ENCODE results near the gene SLC4A11. TPM values are rescaled to one million over a fixed set of nuclear protein-coding genes. Genes with fewer than 3 reads are reported as not detected.

The SLC4A11 gene
- total RNA-seq (1 to 10 TPM in 1 of 9 donors, under 1 TPM in 7, not detected in 1; 0.11 to 1.0 (median 0.22) TPM), polyA plus RNA-seq (under 1 TPM; 0.08 to 0.23 TPM)
- long read RNA-seq, donor 1: 0 reads
- long read RNA-seq, donor 2: 0 reads
- long read RNA-seq, donor 3: 0 reads

- DNase-seq (peak; percentile 59 to 81 (median 63)), ATAC-seq (peak in 3 of 4 donors; percentile 64 to 78 (median 66))
- Histone ChIP-seq H3K27ac (peak within 1 kb of the TSS in 4 of 12 donors; percentile 8 to 38 (median 22)), H3K4me1 (peaks cover 0 to 29% (median 17%) of the 10 kb centered on the region in 12 donors), H3K9me3 (no peaks in the 10 kb centered on the region), H3K4me3 (peak within 1 kb of the TSS; percentile 50 to 86 (median 66)), H3K36me3 (no peaks in the 10 kb centered on the region), H3K27me3 (peaks cover 5 to 54% (median 38%) of the 10 kb centered on the region in 9 donors)
- WGBS, 4 donors: 1% methylated on average over 47 to 107 of the region's 107 CpGs
- TF ChIP-seq CTCF (IDR thresholded peaks at IDR 0.05) (no peak), POLR2A (IDR thresholded peaks at IDR 0.05) (no peak)
- intact Hi-C loops (cut with DNase I): no loop called here
Observed at GRCh38 chr20:3239026-3239866, at the start of gene SLC4A11. Gene SLC4A11, minus strand, starts transcription at chr20:3239190. Its CDS starts 53 bp downstream, at chr20:3239137.

DNA sequence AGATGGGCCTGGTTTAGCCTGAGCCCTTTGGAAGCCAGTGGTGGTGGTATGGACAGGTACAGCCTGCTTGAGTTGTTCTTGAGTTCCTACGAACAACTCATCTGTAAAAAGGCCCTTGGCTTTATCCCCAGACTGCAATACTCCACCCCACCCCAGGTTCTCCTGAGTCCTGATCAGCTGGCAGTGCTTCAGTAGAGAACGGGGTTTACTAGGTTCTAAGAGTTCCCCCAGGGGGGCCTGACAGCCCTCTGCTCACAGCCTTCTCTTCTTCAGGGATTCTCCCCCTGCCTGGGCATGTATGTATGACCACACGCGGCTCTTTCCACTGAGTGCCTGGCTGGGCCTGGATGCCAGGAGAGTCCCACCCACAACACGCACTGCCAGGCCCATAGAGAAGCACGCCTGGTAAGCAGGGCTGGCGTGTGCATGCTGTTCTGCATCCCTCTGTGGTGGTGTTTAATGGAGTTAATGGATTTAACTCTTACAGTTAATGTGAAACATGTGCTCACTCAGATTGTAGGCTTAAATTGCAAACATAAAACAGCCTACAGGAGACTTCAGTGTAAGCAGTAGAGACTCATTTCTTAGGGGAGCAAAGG, 44.3 kb upstream of the SLC4A11 start:
- 89 to 98% (median 97%) methylated on average over 7 of the region's 7 CpGs for WGBS, 4 donors
- H3K27me3 ChIP-seq: no peaks in the 10 kb centered on the region
- no peak for TF ChIP-seq POLR2A (IDR thresholded peaks at IDR 0.05)
- TF ChIP-seq CTCF (IDR thresholded peaks at IDR 0.05): no peak

GRCh38 chr20:3282271-3283221, 43.6 kb upstream of the SLC4A11 start:
- H3K36me3 ChIP-seq: peaks cover 0 to 99% (median 92%) of the 10 kb centered on the region in 9 donors
- TF ChIP-seq CTCF (IDR thresholded peaks at IDR 0.05) (no peak), POLR2A (IDR thresholded peaks at IDR 0.05) (no peak)
- DNase-seq: no peak
- no peaks in the 10 kb centered on the region for H3K4me1 ChIP-seq
- no peak for ATAC-seq
- no peaks in the 10 kb centered on the region for H3K27me3 ChIP-seq
- H3K9me3 ChIP-seq: no peaks in the 10 kb centered on the region
- no peak overlapping the region for H3K27ac ChIP-seq
- no peak overlapping the region for H3K4me3 ChIP-seq
- WGBS, 4 donors: 92 to 96% (median 93%) methylated on average over 6 of the region's 6 CpGs
- intact Hi-C loops (cut with DNase I): no loop called here

More for the DNA sequence above, 44.3 kb upstream of the SLC4A11 start:
- no peak for DNase-seq
- intact Hi-C loops (cut with DNase I): no loop called here
- ATAC-seq: peak in 1 of 4 donors; percentile 19
- Histone ChIP-seq H3K4me3 (no peak overlapping the region), H3K27ac (no peak overlapping the region), H3K9me3 (no peaks in the 10 kb centered on the region), H3K4me1 (no peaks in the 10 kb centered on the region), H3K36me3 (peaks cover 0 to 98% (median 92%) of the 10 kb centered on the region in 9 donors)
